KG1 (cell line): ENCODE results near the gene RNFT2.
"Not testable (repeated sequence)": the region's sequence is repeated elsewhere in the genome, so short reads cannot be mapped to it uniquely, and the experiment has no call there.

ENCODE experiments used
- DNase-seq: peaks from one replicate; lab custom pipeline; 2025; lab: John Stamatoyannopoulos, UW

Gene RNFT2

DNA sequence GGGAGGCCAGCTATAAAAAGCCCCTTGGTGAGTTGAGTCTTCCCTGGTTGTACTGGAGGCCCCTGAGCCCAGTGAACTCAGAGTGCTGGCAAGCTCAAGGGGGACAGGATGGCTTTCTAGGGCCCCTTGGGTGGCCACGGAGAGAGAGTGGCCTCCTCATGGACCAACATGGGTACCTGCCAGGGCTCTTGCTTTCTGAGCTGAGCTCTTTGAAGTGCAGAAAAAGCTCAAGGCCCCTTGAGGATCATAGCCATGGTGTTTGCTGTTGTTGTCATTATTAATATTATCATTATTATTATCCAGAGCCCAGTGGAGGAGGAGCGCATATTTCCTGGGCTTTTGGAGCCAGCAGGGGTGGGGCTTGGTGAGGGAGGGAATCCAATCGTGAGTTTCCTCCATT lies 6.7 kb downstream of the RNFT2 start:
- no peak for DNase-seq

DNA sequence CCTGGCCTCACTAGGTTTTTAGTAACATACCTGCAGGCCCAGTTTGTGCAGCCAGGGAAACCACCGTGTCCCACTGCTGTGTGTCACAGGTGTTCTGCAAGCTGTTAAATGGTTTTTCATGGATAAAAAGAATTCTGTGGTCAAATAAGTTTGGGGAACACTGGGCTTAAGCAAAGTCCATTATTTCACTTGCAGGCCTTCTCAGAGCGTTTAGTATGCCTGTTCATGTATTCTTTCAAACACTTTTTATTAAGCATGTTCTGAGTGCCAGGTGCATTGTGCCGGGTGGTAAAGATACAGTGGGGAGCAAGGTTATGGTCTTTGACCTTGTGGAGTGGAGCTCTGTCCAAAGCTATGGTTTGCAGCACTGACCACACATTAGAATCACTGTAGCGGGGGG lies 7.4 kb downstream of the RNFT2 start:
- DNase-seq, result no peak

DNA sequence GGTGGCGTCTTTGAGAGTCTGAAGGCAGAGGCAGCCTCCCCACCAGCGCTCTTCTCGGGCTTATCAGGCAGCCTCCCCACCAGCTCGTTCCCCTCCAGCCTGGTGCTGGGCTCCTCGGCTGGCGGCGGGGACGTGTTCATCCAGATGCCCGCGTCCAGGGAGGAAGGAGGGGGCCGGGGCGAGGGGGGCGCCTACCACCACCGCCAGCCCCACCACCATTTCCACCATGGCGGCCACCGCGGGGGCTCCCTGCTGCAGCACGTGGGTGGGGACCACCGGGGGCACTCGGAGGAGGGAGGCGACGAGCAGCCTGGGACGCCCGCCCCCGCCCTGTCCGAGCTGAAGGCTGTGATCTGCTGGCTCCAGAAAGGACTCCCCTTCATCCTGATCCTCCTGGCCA lies 11.8 kb downstream of the RNFT2 start:
- no peak for DNase-seq

DNA sequence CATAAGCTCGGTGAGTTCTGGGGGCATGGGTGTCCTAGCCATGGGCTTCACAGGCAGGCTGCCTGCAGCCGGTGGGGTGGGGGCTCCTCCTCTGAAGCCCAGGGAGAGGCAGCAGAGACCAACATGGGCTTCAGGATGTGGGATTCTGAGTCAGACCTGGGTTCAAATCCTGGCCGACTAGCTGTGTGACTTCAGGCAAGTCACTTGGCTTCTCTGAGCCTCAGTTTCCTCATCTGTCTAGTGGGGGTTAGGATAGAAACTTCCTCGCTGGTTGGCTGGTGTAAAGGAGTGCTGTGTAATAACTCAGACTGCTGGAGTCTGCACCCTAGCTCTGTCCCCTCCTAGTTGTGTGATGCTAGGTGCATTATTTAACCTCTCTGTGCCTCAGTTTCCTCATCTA lies 12.2 kb downstream of the RNFT2 start:
- no peak for DNase-seq

DNA sequence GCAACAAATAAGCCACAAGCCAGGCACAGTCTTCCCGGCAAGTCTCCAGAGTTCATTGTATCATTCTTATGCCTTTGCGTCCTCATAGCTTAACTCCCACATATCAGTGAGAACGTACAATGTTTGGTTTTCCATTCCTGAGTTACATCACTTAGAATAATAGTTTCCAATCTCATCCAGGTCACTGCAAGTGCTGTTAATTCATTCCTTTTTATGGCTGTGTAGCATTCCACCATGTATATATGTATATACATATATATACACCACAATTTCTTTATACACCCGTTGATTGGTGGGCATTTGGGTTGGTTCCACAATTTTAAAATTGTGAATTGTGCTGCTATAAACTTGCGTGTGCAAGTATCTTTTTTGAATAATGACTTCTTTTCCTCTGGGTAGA lies 16.0 kb downstream of the RNFT2 start:
- not testable (repeated sequence) for DNase-seq

DNA sequence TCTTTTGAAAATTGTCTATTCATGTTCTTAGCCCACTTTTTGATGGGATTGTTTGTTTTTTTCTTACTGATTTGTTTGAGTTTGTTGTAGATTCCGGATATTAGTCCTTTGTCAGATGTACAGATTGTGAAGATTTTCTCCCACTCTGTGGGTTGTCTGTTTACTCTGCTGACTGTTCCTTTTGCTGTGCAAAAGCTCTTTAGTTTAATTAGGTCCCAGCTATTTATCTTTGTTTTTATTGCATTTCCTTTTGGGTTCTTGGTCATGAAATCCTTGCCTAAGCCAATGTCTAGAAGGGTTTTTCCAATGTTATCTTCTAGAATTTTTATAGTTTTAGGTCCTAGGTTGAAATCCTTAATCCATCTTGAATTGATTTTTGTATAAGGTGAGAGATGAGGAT lies 16.7 kb downstream of the RNFT2 start:
- DNase-seq, result not testable (repeated sequence)

DNA sequence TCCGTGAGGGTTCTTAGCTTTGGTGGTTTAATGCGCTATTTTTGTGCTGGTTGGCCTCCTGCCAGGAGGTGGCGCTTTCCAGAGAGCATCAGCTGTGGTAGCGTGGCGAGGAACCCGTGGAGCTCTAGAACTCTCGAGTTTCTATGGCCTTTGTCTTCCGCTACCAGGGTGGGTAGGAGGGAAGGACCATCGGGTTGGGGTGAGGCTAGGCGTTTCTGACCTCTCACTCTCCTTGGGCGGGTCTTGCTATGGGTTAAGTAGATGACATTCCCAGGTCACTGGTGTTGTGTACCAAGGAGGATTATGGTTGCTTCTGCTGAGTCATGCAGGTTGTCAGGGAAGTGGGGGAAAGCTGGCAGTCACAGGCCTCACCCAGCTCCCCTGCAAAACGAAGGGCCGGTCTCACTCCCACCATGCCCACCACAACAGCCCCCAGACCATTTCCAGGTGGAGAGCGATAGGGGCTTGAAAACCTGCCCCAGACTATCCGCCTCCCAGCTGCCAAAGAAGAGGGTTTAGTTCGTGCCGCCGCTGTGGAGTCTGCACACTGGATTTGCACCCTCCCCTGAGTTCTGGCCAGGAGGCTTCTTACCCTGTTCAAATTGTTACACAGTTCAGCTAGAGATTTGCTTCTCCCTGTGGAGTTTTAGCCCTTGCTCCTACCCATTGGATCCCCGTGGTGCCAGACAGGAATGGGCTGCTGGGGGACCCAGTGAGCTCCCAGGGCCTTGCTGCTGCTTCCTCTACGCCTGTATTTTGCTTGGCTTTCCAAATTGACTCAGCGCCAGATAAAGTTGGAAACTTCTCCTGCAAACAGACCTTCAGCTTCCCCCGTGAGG lies 21.9 kb downstream of the RNFT2 start:
- DNase-seq, result no peak

DNA sequence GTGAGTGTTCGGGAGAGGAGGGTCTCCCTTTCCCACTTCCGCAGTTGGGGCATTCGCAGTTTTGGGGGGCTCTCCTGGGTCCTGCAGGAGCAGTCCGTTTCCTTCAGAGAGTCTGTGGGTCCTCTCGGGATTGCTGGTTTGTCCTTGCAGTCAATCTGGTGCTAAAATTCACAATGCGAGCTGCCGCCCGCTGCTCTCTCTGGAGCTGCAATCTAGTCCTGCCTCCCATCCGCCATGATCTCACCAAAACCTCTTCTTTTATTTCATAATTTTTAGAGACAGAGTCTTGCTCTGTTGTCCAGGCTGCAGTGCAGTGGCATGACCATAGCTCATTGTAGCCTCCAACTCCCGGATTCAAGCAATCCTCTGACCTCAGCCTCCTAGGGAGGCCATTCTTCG lies 22.5 kb downstream of the RNFT2 start:
- no peak for DNase-seq

DNA sequence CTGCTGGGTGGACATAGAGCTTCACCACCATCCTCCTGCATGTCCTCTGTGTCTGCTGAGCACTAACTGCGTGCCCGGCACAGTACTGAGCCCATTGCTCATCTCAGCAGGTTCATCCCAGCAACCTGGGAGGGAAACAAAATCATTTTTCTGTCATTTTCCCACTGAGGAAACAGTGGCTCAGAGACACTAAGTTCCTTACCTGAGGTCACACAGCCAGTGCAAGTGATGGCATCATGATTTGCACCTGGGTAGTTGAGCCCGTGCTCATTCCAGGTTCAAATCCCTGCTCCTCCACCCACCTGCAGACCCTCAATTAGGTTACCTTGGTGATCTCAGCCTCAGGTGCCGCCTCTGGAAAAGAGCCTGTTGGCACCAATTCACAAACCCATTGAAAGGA lies 23.4 kb downstream of the RNFT2 start:
- DNase-seq, result no peak

DNA sequence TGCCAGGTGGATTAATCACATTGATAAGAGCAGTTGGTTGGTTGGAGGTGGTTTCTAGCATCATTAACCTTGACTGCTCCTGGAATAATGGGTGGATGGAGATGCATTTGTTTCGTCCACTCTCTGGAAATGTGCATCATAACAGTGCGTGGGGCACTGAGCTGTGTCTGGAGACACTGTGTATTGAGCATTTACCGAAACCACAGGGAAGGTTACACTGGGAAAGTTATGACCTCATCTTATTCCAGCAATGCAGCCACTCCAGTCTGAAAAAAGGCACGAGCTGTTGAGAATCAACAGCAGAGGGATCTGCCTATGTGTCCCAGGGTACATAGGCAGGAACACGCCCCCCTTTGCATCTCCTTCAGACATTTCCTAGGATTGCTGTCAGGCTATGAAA lies 27.2 kb downstream of the RNFT2 start:
- no peak for DNase-seq

DNA sequence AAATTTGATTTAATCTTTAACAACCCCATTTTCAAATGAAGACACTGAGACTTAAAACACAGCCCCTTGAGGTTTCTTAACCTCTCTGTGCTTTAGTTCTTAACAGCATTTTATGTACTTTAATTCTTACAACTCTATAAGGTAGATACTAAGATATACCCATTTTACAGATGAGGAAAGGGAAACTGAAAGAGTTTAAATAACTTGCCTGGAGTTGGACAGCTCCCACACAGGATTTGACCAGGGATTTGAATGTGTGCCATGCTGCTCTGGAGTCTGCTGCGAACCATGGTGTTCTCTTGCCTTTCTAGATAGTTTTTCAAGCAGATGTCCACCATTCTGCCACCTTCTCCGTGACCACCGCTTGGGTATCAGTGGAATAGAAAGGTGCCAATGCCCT lies 28.2 kb downstream of the RNFT2 start:
- no peak for DNase-seq

DNA sequence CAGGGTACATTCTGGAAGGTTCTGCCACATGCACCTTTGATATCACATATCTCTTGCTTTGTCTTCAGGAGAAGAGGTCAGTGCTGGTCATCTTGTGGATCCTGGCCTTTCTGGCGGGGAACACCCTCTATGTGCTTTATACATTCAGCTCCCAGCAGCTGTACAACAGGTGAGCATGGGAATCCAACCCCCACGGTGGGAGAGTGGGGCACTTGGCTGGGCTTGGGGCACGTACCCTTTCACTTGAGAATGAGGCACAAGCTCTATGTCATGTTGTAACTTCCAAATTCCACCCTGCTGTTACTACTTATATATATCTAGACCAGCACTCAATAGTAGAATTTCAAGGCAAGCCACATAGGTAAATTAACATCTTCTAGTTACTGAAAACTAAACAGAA lies 28.6 kb downstream of the RNFT2 start:
- DNase-seq, result no peak

DNA sequence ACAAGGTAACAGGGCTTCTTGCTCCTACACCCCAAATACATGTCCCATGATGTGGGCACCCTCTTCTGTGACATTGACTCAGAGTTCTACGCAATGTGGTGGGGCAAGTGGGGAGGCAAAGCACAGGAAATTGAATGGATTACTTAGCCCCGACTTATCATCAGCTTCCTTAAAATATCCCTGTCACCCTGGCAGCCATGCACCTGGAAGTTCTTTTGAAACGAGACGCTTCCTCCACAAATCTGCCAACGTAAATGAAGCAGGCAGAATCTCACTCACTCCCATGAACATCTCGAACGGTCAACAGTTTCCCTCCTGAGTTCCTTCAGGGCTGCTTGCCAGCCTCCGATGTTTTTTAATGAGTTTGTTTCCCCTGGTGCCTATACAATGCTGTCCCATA lies 33.5 kb downstream of the RNFT2 start:
- DNase-seq, result no peak

DNA sequence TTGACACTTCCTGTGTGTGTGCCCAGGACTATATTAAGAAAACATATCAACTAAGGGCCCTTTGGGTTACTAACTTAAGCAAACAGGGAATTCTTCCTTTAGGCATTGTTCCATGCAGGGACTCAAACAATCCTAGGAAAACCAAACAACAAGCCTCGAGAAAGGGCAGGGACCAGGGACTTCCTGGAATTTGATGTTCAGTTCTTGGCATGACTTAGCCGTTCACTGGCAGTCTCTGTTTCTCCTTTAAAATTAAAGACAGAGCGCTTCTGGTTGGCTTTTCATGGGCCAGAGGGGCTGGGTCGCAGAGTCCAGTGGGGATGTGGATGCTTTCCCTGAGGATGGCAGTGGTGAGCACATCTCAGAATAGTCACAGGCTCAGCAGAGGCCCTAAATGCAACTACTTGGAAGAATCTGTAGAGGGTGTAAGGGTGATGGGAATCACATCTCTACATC lies 35.2 kb downstream of the RNFT2 start:
- DNase-seq, result no peak

DNA sequence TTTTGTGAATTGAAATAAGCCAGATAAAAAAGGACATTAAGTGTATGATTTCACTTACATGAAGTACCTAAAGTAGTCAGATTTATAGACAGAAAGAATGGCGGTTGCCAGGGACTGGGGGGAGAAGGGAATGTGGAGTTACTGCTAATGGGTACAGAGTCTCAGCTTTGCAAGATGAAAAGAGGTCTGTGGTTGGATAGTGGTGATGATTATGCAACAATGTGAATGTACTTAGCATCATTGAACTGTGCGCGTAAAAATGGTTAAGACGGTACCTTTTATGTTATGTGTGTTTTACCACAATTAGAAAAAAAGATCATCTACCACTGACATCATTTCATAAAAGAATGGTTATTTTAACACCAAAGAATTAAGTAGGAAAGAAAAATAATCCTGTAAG lies 35.9 kb downstream of the RNFT2 start:
- DNase-seq, result no peak

DNA sequence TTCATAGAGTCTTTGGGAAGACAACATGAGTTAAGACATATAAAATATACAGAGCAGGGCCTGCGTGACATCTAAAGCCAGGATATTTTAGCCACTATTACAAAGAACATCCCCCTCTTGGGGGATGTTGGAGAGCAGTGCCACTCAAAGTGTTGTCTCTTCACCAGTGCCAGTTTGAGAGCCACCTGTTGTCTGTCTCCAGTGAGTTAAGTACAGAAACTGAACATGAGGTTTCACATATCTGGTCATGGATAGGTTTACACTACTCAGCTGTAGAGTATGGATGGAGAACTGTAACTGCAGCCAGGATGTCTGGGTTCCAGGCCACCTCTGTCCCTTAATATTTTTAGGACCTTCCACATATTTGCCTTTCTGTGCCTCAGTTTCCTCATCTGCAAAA lies 39.1 kb downstream of the RNFT2 start:
- no peak for DNase-seq

DNA sequence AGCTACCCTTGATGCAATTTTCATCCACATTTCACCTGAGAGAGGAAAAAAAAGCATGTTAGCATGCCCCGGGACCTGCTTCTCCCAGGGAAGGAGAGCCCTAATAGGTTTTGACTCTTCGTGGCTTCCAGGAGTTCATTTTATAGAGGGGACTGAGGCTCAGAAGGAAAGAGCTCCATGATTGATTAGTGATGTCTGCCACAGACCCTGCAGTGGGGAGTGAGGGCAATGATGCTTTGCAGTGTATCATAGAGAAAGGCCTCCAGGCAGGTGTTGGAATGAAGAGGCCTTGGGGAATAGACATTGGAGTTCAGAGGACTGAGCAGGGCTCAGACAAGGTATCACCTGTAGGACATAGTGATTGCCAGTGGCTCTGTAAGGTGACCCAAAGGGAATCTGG lies 41.5 kb downstream of the RNFT2 start:
- no peak for DNase-seq

DNA sequence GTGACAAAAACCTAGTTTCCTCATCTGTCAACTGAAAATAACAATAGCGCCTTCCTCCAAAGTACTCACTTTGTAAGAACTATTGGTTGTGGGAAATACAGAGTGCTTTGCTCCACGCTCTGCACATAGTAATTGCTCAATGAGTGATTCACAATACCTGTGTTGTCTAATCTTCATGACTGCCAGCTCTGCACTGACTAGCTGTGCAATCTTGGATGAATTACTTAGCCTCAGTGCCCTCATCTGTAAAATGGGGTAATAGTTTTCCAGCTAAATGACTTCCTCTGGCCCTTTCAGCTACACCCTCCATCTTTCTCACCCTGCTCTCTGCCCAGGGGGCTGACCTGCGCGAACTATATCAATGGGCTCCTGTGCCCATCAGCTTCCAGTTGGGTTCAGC lies 42.8 kb downstream of the RNFT2 start:
- no peak for DNase-seq

DNA sequence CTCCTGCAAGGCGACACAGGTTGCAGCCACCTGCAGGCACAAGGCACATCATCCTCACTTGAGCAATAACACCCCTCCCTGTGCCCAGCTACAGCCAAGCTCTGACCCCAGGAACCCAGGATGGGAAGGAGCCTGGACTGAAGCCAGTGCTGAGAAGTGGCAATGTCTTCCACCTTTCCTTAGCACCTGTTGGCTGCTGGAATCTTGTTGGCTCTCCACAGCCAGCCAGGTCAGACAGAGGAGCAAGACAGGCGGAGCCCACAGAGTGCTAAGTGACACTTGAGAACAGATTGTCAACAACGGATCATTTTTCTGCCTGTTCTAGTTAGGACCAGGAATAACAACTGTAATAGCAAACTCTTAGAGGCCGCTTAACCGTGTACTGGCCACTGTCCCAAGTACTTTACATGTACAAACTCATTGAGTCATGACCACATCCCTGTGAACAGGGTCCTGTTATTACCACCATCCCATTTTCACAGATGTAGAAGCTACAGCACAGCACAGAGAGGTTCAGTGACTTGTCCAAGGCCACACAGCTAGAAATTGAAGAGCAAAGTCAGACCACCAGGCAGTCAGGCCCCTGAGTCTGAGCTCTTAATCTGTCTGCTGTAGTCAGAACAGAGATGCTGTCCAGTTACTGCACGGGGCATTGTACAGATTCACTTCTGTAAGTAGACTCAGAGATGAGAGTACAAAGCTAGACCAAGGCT lies 45.6 kb downstream of the RNFT2 start:
- DNase-seq, result no peak

DNA sequence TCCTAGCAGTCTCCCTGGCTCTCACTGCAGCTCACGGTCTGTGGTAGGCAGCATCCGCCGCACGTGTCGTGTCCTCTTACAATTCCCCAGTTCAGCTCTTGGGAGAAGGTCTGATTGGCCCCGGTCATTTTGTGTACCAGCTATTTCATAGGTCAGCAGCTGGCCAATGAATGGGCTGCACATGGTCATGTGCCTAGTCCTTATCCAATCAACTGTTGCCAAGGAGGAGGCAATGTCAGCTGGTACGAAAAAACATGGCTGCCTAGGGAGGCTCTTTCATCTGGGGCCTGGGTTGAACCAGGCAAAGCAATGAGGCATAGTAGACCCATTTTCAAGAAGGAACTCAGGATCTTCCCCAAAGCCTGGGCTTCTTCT lies 46.1 kb downstream of the RNFT2 start:
- no peak for DNase-seq

DNA sequence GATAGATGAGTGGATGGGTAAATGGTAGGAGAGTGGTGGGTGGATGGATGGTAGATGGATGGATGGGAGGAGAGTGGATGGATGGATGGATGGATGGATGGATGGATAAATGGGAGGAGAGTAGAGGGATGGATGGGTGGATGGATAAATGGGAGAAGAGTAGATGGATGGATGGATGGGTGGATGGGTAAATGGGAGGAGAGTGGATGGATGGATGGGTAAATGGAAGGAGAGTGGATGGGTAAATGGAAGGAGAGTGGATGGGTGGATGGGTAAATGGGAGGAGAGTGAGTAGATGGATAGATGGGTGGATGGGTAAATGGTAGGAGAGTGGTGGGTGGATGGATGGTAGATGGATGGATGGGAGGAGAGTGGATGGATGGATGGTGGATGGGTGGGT lies 51.4 kb downstream of the RNFT2 start:
- not testable (repeated sequence) for DNase-seq

DNA sequence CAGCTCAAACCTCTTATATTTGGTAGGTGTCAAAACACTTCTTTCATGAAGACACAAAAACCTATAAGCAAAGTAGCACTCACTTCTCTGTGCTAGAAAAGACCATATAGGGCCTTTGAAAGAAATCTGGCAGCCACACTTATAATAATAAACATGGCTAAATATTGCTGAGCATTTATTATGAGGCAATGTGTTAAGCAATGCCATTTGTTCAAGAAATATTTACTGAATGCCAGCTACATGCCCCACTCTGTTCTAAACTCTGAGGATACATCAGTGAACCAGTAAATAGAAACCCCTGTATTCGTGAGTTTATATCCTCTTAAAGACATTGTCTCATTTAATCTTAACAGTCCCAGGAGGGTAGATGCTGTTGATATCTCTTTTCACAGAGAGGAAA lies 52.0 kb downstream of the RNFT2 start:
- no peak for DNase-seq

DNA sequence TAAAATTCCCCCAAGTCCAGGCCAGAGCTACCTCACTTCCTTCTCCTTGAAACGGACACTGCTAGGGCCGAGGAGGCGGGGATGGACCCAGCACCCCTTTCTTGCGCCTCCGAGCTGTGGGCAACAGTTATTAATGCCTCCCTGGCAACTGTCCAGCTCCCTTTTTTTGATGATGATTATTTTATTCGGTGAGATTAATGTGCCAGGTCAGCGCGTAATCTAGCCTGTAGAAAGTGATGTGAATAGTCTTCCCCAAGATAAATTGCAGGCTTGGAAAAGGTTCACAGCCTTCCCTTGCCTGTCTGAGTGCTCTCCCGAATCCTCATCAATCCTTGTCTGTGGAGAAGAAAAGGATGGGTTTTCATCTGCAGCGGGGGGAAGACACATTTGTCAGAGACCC lies 54.3 kb downstream of the RNFT2 start:
- no peak for DNase-seq

DNA sequence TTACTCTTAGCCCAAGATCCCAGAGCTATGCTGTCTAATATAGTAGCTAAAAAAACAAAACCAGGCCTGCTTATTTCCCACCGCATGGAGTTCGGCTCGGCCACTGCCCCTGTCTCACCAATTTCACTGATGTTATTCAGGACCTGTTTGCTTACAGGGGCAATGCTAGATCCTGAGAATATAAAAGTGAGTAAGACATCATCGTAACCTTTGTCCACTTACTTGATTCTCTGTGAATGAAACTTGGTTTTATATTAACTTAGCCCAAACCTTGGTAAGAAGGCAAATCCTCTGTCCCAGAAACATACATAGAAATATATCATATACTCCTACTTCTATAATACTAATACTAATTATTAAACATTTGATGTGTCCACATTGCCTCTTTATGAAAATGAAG lies 56.6 kb downstream of the RNFT2 start:
- DNase-seq, result no peak
